ENCODE measurements around the gene GJD3. TPM values are rescaled to one million over a fixed set of nuclear protein-coding genes. Genes with fewer than 3 reads are reported as not detected.

GJD3 gene
- total RNA-seq, 1 donor from 2014 or later: not detected

- DNase-seq: peak; percentile 81
- peaks cover 5% of the 10 kb centered on the region for H3K36me3 Mint-ChIP-seq (ENCODE audit: unreplicated experiment)
- TF ChIP-seq, protein P1, sequence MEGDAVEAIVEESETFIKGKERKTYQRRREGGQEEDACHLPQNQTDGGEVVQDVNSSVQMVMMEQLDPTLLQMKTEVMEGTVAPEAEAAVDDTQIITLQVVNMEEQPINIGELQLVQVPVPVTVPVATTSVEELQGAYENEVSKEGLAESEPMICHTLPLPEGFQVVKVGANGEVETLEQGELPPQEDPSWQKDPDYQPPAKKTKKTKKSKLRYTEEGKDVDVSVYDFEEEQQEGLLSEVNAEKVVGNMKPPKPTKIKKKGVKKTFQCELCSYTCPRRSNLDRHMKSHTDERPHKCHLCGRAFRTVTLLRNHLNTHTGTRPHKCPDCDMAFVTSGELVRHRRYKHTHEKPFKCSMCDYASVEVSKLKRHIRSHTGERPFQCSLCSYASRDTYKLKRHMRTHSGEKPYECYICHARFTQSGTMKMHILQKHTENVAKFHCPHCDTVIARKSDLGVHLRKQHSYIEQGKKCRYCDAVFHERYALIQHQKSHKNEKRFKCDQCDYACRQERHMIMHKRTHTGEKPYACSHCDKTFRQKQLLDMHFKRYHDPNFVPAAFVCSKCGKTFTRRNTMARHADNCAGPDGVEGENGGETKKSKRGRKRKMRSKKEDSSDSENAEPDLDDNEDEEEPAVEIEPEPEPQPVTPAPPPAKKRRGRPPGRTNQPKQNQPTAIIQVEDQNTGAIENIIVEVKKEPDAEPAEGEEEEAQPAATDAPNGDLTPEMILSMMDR (IDR thresholded peaks at IDR 0.05; ENCODE audit: partially characterized antibody, unreplicated experiment): no peak
- peaks cover 24% of the 10 kb centered on the region for H3K4me1 Mint-ChIP-seq (ENCODE audit: low read depth, unreplicated experiment)
- H3K9me3 Mint-ChIP-seq (ENCODE audit: unreplicated experiment): peaks cover 11% of the 10 kb centered on the region
- peaks cover 19% of the 10 kb centered on the region for H3K27me3 Mint-ChIP-seq (ENCODE audit: unreplicated experiment)
- H3K27ac Mint-ChIP-seq (ENCODE audit: unreplicated experiment): no peak overlapping the region
- H3K4me3 Mint-ChIP-seq (ENCODE audit: unreplicated experiment): peak overlapping the region; percentile 96
Observed at GRCh38 chr17:40341808-40342503, 22.6 kb downstream of the GJD3 start.

GRCh38 chr17:40340880-40341807 lies 23.4 kb downstream of the GJD3 start:
- H3K4me3 Mint-ChIP-seq (ENCODE audit: unreplicated experiment): peak overlapping the region; percentile 96
- H3K27ac Mint-ChIP-seq (ENCODE audit: unreplicated experiment): peak overlapping the region; percentile 73
- TF ChIP-seq, protein P1 (IDR thresholded peaks at IDR 0.05; ENCODE audit: partially characterized antibody, unreplicated experiment): no peak
- DNase-seq: peak; percentile 80
- H3K4me1 Mint-ChIP-seq (ENCODE audit: low read depth, unreplicated experiment): peaks cover 21% of the 10 kb centered on the region
- peaks cover 9% of the 10 kb centered on the region for H3K9me3 Mint-ChIP-seq (ENCODE audit: unreplicated experiment)
- H3K36me3 Mint-ChIP-seq (ENCODE audit: unreplicated experiment): peaks cover 5% of the 10 kb centered on the region
- H3K27me3 Mint-ChIP-seq (ENCODE audit: unreplicated experiment): peaks cover 18% of the 10 kb centered on the region

GRCh38 chr17:40340327-40340726 lies 24.2 kb downstream of the GJD3 start:
- Mint-ChIP-seq H3K9me3 (ENCODE audit: unreplicated experiment) (peaks cover 6% of the 10 kb centered on the region), H3K27ac (ENCODE audit: unreplicated experiment) (no peak overlapping the region), H3K27me3 (ENCODE audit: unreplicated experiment) (peaks cover 15% of the 10 kb centered on the region), H3K36me3 (ENCODE audit: unreplicated experiment) (peaks cover 5% of the 10 kb centered on the region), H3K4me1 (ENCODE audit: low read depth, unreplicated experiment) (peaks cover 19% of the 10 kb centered on the region), H3K4me3 (ENCODE audit: unreplicated experiment) (peak overlapping the region; percentile 65)
- TF ChIP-seq, protein P1 (IDR thresholded peaks at IDR 0.05; ENCODE audit: partially characterized antibody, unreplicated experiment): no peak
- no peak for DNase-seq

DNA sequence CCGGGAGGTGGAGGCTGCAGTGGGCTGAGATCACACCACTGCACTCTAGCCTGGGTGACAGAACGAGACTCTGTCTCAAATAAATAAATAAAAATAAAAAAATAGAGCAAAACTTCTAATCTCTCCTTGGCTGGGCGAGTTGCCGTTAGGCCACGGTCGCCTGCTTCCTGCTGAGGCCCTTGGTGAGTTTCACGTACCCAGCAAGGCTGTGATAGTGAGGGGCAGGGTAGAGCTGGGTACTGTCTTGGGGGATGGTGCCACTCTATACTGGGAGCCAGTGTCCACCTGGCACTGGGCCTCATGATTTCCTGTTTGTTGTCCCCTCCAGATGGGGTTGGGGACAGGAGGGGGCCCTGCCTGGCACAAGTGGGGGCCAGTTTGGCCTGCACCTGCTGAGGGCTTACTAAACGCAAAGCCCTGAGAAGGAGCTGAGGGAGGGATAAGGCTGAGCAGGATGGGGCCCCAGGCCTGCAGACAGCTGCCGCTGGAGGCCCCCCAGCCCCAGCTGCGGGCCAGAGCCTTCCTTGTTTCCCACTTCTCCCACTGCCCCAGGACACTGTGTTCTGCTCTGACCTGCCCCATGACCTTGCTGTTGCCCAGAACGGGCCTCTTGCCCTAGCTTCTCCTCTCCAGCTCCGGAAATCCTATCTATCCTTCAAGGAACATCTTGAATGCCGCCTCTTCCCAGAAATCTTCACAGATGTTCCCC lies 25.4 kb downstream of the GJD3 start:
- Mint-ChIP-seq H3K4me1 (ENCODE audit: low read depth, unreplicated experiment) (peaks cover 11% of the 10 kb centered on the region), H3K27ac (ENCODE audit: unreplicated experiment) (no peak overlapping the region), H3K27me3 (ENCODE audit: unreplicated experiment) (peaks cover 12% of the 10 kb centered on the region), H3K4me3 (ENCODE audit: unreplicated experiment) (peak overlapping the region; percentile 10), H3K9me3 (ENCODE audit: unreplicated experiment) (peaks cover 6% of the 10 kb centered on the region), H3K36me3 (ENCODE audit: unreplicated experiment) (peaks cover 5% of the 10 kb centered on the region)
- TF ChIP-seq, protein P1 (IDR thresholded peaks at IDR 0.05; ENCODE audit: partially characterized antibody, unreplicated experiment): no peak
- no peak for DNase-seq

Measured in glutamatergic neuron (in vitro differentiated cells).